Urinary bladder (tissue), 4 donors: Measurements from ENCODE around the gene SLC5A5. TPM values are rescaled to one million over a fixed set of nuclear protein-coding genes. Genes with fewer than 3 reads are reported as not detected.

ENCODE experiments used
- DNase-seq: peaks from one replicate; pipeline ENCODE4 v3.0.0-alpha.2; 2015; ENCODE audit errors: extremely low spot score
- H3K27ac ChIP-seq: one replicate; pipeline ENCODE4 v1.5.1; 2013; ENCODE audit warnings: low read depth, mild to moderate bottlenecking, moderate library complexity
- H3K36me3 ChIP-seq: one replicate; pipeline ENCODE4 v1.6.1; 2013; ENCODE audit warnings: mild to moderate bottlenecking, moderate library complexity; ENCODE audit not compliant: insufficient read depth
- H3K4me1 ChIP-seq: one replicate; pipeline ENCODE4 v1.6.1; 2013; ENCODE audit warnings: mild to moderate bottlenecking, moderate library complexity; ENCODE audit not compliant: insufficient read depth
- H3K4me3 ChIP-seq: one replicate; pipeline ENCODE4 v1.5.1; 2013; ENCODE audit warnings: low read depth, low read length
- WGBS: extraction: QIAGEN DNeasy Blood & Tissue Kit; methylation state at CpG from one replicate; pipeline ENCODE4 v1.1.7; 2013; 5-methylcytosine and 5-hydroxymethylcytosine counted together
- polyA plus RNA-seq: library from polyadenylated mRNA; stranded (reverse); fragments of 200-250 nt; gene quantifications from one replicate; pipeline ENCODE4 v1.2.3, GENCODE V29; 2013
- total RNA-seq: library from RNA; depleted of rRNA; stranded (reverse); fragments of >200 nt; gene quantifications from one replicate; pipeline ENCODE4 v1.2.3, GENCODE V29; 2014
- donor health status: healthy with polysubstance abuse.
- donor health status: healthy.

The SLC5A5 gene
- total and polyA plus RNA-seq, 2 donors = not detected

DNA sequence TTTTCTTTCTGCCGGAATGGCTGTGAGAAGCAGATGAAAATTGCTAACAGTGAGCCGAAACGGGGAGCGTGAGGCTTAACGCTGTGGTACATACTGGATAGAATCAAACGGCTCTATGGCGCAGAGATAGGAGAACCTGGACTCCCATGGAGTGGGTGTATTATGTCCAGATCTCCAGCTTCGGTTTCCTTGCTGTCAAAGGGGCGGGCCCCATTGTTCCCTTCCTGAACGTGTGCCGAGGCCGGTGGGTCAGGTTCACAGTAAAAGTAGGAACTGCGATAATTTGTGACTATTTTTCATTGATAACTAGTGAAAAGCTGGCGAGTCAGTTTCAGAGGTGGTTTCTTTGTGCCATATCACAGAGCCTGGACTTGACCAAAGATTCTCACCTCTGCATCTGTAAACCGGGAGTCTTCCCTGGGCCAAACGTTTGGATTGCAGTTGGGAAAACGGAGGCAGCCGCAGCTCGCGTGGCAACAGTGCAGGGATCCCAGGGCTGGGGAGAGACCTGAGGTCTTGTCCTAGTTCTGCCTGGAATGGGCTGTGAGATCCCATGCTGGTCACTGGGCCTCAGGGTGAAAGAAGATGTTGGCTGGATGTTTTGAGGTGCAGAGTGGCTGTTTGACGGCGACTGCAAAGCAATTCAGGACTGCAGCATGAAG lies 11.3 kb upstream of the SLC5A5 start:
- Histone ChIP-seq H3K4me1 (no peaks in the 10 kb centered on the region), H3K27ac (no peak overlapping the region), H3K4me3 (peak overlapping the region; percentile 81), H3K36me3 (peaks cover 6% of the 10 kb centered on the region)
- WGBS = under 1% methylated on average over 22 of the region's 22 CpGs
- DNase-seq = no peak

DNA sequence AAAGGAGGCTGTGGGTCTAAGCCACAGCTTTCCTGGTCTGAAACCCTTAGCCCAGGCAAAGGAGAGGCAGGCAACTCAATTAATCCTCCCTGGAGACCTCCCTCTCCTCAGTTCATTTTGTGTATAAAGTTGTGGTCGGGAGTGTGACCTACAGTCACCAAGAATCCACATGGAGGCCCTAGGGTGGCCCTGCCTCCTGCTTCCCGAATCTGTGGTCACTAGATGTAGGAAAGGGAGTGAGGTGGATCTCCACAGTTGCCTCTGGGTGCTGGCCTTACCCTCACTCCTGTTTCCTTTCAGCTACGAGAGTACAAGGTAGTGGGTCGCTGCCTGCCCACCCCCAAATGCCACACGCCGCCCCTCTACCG lies 10.8 kb upstream of the SLC5A5 start:
- Histone ChIP-seq H3K27ac (no peak overlapping the region), H3K4me3 (peak overlapping the region; percentile 81), H3K36me3 (peaks cover 6% of the 10 kb centered on the region), H3K4me1 (no peaks in the 10 kb centered on the region)
- 51% methylated on average over 7 of the region's 7 CpGs for whole genome bisulfite sequencing
- no peak for DNase-seq

DNA sequence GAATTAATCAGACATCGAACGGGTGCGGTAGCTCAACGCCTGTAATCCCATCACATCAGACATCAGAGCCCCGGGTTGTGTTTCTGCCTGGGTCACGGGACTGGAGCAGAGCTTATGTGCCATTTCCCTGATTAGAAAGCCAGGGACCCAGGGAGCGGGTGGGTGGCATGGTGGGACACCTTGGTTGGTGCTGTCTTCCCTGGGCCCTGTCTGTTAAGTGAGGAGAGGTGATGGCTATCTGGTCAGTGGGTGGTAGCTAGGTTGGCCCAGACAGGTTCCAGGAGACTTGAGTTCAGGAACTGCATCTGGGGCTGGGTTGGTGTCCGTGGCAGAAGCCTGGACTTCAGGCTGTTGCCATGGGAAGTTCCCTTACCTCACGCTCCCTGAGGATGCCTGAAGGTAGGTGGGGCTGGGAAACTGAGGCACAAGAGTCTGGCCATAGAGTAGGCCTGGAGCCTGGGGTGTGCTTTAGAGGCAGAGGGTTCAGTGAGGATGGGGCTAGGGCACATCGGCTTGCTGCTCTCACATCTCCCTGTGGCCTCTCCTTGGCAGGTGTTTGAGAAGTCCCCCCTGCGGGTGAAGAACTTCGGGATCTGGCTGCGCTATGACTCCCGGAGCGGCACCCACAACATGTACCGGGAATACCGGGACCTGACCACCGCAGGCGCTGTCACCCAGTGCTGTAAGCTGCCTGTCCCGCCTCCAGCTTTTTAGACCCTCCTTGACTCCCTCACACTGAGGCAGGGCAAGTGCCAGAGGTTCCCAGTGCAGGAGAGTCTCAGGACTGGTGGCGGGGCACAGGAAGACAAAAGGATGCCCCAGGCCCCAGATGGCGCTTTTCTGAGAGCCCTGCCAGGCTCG lies 10.0 kb upstream of the SLC5A5 start:
- DNase-seq = no peak
- Histone ChIP-seq H3K4me1 (no peaks in the 10 kb centered on the region), H3K36me3 (peaks cover 6% of the 10 kb centered on the region), H3K4me3 (no peak overlapping the region), H3K27ac (no peak overlapping the region)
- WGBS = 82% methylated on average over 23 of the region's 23 CpGs

DNA sequence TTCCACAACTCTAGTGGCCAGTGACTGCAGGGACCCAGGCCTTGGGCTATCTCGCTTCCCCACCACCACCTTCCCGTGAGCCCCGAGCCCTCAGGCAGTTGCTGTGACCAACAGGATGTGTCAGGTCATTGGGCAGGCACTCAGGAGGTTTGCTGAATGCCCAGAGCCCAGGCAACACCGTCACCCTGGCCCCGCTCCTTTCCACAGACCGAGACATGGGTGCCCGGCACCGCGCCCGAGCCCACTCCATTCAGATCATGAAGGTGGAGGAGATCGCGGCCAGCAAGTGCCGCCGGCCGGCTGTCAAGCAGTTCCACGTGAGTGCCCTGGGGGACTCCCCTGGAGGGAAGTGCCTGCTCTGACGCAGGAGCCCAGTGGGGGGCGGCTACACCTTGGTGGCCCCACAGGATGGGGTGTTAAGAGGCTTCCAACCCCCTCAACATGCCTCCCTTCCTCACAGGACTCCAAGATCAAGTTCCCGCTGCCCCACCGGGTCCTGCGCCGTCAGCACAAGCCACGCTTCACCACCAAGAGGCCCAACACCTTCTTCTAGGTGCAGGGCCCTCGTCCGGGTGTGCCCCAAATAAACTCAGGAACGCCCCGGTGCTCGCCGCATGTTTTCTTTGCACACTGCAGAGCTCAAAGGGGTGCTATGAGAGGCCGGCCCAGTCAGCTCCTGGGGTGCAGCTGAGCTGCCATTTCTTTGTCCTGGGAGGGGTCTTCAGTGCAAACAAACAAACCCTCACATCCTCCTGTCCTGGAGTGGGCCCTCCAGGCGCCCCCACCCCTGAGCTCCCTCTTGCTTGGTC lies 8.8 kb upstream of the SLC5A5 start:
- H3K36me3 ChIP-seq = peaks cover 6% of the 10 kb centered on the region
- no peak overlapping the region for H3K27ac ChIP-seq
- H3K4me1 ChIP-seq = no peaks in the 10 kb centered on the region
- WGBS = 89% methylated on average over 31 of the region's 31 CpGs
- DNase-seq = no peak
- H3K4me3 ChIP-seq = no peak overlapping the region

DNA sequence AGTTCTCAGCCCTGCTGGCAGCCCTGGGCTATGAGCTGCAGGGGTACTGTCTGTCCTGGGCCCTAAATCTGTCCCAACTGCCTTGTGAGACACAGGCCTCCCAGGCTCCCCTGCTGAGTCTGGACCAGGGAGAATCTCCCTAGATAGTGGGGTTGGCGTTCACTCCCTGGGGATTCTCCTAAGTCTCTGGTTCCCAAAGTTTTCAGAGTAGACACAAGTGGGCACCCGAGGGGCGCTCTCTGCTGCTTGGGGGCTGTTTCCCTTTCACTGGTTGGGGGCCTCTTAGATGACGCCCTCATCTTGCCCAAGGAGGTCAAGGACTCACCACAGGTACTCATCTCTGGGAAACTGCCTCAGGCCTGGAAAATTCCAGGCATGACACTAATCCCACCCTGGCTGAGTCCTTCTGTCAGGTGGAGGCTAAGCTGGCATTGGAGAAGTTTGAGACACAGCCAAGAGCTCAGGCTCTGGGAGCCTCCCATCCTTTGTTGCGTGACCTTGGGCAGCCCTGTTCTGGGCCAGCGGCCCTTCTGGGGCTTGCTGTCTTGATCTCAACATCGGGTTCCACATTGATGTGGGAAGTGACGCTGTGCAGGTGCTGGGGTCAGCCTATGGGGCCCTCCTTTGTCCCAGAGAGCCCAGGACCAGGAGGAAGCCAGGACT lies 8.1 kb upstream of the SLC5A5 start:
- Histone ChIP-seq H3K4me1 (no peaks in the 10 kb centered on the region), H3K4me3 (no peak overlapping the region), H3K36me3 (peaks cover 6% of the 10 kb centered on the region), H3K27ac (no peak overlapping the region)
- no peak for DNase-seq
- 77% methylated on average over 8 of the region's 8 CpGs for WGBS

DNA sequence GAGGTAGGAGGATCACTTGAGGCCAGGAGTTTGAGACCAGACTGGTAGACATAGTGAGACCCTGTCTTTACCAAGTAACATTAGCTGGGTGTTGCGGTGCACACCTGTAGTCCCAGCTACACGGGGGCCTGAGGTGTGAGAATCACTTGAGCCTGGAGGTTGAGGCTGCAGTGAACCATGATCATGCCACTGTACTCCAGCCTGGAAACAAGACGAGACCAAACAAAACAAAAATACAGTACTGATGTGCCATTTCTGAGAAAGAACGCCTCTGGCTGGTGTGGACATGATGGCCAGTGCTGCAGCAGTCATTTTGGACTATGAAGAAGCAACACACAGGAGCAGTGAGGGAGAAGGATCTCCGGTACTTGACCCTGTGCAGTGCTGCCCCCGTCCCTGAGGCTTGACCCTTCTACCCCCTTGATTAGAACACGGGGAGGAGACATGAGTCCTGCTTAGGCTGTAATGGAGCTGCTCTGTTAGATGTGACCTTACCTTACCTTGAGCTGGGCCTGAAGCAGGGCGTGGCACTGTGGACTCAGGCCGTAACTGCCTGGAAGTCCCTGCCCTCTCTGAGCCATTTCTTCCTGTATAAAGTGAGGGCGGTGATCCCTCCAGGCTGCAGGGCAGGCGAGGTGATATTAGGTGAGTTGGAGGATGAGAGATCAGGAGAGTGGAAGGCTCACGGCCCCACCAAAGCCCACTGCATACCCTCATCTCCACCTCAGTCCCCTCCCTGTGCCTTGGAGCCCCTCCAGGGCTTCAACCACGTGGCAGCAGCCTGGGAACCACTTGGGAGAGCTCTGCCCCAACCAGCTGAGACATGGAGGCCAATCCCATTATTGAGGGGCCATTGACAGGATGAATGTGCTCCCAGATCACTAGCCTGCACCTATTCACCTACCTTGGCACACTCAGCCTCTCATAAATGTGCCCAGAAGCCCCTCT lies 6.1 kb upstream of the SLC5A5 start:
- H3K4me1 ChIP-seq = no peaks in the 10 kb centered on the region
- peaks cover 6% of the 10 kb centered on the region for H3K36me3 ChIP-seq
- H3K4me3 ChIP-seq = no peak overlapping the region
- WGBS = 63% methylated on average over 13 of the region's 13 CpGs
- no peak overlapping the region for H3K27ac ChIP-seq
- no peak for DNase-seq

DNA sequence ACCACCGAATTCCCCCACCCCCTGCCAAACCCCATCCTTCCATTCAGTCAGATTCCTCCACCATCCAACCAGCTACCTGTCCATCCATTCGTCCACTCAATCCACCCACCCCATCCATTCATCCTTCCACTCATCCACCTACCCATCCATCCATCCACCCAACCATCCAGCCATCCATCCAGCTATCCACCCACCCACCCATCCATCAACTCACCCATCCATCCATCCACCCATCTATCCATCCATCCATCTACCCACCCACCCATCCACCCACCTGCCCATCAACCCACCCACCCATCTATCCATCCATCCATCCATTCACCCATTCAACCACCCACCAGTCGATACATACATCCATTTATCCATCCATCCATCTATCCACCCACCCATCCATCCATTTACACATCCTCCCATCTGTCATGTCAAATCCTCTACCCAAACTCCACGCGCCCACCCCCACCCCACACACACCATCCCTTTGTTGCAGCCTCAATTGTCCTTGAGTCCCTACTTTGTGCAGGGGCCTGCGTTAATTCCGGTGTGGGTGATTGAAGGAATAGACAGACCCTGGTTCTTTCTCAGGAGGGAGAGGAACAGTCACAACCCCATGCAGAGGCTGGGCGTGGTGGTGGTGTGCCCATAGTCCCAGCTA lies 5.3 kb upstream of the SLC5A5 start:
- Histone ChIP-seq H3K4me1 (no peaks in the 10 kb centered on the region), H3K27ac (no peak overlapping the region), H3K36me3 (peaks cover 6% of the 10 kb centered on the region), H3K4me3 (no peak overlapping the region)
- WGBS = 88% methylated on average over 8 of the region's 8 CpGs
- DNase-seq = no peak

DNA sequence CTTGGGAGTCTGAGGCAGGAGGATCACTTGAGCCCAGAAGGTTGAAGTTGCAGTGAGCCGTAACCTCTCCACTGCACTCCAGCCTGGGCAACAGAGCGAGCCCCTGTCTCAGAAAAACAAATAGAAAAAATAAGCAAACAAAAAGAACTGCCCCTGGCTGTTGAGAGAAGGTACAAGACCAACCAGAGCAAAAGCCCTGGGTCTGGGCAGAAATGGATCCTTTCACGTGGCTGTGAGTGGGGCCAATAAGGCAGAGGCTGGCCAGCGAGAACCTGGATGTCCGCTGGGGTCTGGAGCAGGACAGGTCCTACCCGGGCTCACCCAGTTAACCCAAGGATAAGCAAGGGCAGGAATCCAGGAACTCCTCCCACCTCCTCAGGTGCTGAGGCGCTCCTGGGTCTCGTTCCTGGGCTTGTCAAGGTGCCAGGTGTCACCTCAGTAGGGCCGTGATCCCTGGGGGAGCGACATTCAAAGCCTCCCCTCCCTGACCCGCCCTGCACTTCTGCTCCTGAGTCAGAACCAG lies 4.7 kb upstream of the SLC5A5 start:
- H3K4me3 ChIP-seq = no peak overlapping the region
- no peak for DNase-seq
- H3K4me1 ChIP-seq = no peaks in the 10 kb centered on the region
- WGBS = 75% methylated on average over 11 of the region's 11 CpGs
- H3K27ac ChIP-seq = no peak overlapping the region
- H3K36me3 ChIP-seq = peaks cover 5% of the 10 kb centered on the region

DNA sequence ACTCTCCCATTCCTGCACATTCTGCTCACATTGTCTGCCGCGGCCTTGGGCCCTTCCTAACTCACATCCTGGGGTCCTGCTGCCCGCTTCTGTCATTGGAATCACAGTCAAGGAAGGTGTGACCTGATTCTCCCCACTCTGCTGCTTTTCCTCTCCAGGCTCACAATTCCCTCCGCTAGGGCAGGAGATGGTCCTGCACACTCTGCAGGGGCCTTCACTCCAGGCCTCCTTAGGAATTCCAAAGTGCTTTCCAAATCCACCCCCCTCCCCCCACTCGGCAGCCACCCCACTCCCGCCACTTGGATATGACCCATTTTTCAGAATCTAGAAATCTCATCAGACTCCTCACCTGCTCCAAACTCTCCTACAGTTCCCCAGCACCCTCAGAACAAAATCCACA lies 3.1 kb upstream of the SLC5A5 start:
- no peaks in the 10 kb centered on the region for H3K4me1 ChIP-seq
- no peak overlapping the region for H3K27ac ChIP-seq
- H3K4me3 ChIP-seq = no peak overlapping the region
- DNase-seq = no peak
- WGBS = 49% methylated on average over 6 of the region's 6 CpGs
- H3K36me3 ChIP-seq = no peaks in the 10 kb centered on the region

DNA sequence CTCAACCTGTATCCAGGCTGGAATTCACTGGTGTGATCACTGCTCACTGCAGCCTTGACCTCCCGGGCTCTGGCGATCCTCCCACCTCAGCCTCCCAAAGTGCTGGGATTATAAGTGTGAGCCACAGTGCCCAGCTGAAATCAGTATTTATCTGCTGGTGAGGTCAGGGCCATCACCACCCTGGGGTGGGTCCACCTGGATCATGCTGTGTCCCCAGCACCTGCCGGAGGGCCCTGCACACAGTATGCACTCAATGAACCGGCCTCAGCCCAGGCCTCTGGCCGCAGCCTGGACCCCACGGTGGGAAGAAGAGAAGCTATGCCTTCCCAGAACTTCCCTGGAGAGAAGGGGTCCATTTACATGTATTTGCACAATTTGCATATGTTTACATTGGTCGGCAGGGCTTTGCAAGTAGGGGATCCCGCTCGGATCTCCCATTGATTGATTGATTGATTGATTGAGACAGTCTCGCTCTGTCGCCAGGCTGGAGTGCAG lies 2.6 kb upstream of the SLC5A5 start:
- H3K4me1 ChIP-seq = no peaks in the 10 kb centered on the region
- DNase-seq = no peak
- 35% methylated on average over 11 of the region's 11 CpGs for WGBS
- H3K36me3 ChIP-seq = no peaks in the 10 kb centered on the region
- H3K27ac ChIP-seq = no peak overlapping the region
- H3K4me3 ChIP-seq = no peak overlapping the region

DNA sequence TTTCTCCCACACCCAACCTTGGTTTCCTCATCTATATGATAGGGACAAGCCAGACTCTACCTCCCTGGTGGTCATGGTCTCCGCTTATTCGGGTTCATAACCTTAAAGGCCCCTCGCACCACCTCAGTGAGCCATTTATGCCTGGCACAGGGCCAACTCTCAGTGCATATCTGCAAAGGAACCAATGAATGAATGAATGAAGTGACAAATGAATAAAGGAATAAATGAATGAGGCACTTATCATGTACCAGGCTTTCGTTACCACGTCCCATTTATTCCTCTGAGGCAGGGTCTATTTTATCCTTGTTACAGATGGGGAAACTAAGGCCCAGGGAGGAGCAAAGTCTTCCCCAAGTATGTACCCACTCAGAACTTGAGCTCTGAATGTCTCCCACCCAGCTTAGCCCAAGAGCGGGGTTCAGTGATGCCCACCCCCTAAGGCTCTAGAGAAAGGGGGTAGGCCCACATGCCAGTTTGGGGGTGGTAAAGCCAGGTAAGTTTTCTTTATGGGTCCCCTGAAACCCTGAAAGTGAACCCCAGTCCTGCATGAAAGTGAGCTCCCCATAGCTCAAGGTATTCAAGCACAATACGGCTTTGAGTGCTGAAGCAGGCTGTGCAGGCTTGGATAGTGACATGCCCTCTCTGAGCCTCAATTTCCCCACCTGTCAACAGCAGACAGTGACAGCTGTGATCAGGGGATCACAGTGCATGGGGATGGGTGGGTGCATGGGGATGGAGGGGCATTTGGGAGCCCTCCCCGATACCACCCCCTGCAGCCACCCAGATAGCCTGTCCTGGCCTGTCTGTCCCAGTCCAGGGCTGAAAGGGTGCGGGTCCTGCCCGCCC lies 490 bp upstream of the SLC5A5 start:
- Histone ChIP-seq H3K27ac (no peak overlapping the region), H3K4me1 (no peaks in the 10 kb centered on the region), H3K36me3 (no peaks in the 10 kb centered on the region), H3K4me3 (no peak overlapping the region)
- WGBS = 58% methylated on average over 10 of the region's 10 CpGs
- no peak for DNase-seq
